GM12872 (cell line): ENCODE results near the gene EHMT1.

Source experiments
- TF ChIP-seq, protein P1 (sequence below): IDR thresholded peaks from 3 replicates; pipeline ENCODE4 v1.5.1; 2011; ENCODE audit warnings: low read depth, mild to moderate bottlenecking, low read length, moderate library complexity; ENCODE audit not compliant: insufficient read depth

EHMT1 gene

DNA sequence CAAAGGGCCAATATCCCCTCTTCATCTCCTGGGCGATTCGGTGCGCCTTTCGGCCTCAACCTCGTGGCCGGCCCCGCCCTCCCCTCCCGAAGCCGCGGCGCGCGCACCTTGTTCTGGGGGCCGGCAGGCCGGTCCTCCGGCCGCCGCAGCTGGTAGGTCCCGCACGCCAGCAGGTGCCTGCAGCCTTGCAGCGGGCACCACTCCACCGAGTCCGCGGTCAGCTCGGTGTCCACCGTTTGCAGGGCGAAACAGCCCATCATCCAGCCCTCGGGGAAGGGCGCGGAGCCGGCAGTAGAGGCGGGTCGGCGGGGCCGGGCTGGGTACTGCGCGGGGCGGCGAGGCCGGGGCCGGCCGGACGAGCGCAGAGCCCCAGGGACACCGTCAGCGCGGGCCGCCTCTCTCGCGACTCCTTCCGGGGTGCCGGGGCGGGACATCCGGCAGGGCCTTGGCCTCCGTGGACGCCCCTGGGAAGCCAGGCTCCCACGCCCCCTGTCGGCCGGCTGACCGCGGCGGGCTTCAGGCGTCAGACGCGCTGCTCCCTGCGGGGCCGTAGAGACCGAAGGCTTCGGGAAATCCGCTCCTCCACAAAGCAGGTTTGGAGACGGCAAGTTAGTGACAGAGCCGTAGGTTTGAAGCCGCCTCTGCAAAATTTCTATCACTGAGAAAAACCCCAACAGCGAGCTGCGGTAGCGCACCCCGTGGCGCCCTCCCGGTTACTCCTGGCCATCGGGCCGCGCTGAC lies 40.1 kb upstream of the EHMT1 start, which contains the start of gene DPH7:
TSS of gene DPH7 (minus strand) at position 408 of the 741 bp plus-strand sequence. CDS start at position 260, 148 bp downstream.
- TF ChIP-seq, protein P1, sequence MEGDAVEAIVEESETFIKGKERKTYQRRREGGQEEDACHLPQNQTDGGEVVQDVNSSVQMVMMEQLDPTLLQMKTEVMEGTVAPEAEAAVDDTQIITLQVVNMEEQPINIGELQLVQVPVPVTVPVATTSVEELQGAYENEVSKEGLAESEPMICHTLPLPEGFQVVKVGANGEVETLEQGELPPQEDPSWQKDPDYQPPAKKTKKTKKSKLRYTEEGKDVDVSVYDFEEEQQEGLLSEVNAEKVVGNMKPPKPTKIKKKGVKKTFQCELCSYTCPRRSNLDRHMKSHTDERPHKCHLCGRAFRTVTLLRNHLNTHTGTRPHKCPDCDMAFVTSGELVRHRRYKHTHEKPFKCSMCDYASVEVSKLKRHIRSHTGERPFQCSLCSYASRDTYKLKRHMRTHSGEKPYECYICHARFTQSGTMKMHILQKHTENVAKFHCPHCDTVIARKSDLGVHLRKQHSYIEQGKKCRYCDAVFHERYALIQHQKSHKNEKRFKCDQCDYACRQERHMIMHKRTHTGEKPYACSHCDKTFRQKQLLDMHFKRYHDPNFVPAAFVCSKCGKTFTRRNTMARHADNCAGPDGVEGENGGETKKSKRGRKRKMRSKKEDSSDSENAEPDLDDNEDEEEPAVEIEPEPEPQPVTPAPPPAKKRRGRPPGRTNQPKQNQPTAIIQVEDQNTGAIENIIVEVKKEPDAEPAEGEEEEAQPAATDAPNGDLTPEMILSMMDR: peak; percentile 92

- TF ChIP-seq, protein P1: no peak
Measured at GRCh38 chr9:137579259-137579604, 39.6 kb upstream of the EHMT1 start.

DNA sequence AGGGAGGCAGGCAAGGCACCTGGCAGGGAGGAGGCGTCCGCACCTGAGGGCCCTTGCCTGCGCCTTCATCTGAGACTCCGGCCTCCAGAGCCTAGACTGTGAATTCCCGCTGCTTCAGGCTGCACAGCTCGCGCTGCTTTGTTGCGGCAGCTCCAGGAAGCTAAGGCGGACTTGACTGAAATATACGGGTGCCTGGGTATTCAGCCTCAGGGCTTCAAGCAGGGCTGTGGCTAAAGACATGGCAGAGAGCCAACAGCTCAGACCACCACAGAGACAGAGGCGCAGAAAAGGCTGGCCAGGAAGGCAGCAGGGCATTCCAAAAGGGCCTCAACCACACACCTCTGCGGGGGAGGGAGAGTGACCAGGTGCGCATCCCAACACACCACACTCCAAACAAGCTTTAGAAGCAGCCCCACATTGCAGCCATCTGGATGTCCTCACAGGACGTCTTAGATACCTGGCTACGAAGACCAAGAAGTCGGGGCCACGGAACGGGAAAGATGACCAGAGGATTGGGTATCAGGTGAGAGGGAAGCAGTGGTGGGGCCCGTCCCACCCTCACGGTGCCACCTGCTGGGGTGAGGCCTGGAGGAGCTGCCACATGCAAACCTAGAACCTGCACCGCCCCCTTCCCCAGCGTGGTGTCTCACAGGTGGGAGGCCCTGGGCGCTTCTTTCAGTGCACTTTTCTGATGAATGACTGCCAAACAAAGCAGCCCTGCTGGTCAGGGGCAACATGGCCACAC lies 38.4 kb upstream of the EHMT1 start:
- TF ChIP-seq, protein P1: no peak

GRCh38 chr9:137580954-137581322 lies 37.9 kb upstream of the EHMT1 start:
- TF ChIP-seq, protein P1: no peak

DNA sequence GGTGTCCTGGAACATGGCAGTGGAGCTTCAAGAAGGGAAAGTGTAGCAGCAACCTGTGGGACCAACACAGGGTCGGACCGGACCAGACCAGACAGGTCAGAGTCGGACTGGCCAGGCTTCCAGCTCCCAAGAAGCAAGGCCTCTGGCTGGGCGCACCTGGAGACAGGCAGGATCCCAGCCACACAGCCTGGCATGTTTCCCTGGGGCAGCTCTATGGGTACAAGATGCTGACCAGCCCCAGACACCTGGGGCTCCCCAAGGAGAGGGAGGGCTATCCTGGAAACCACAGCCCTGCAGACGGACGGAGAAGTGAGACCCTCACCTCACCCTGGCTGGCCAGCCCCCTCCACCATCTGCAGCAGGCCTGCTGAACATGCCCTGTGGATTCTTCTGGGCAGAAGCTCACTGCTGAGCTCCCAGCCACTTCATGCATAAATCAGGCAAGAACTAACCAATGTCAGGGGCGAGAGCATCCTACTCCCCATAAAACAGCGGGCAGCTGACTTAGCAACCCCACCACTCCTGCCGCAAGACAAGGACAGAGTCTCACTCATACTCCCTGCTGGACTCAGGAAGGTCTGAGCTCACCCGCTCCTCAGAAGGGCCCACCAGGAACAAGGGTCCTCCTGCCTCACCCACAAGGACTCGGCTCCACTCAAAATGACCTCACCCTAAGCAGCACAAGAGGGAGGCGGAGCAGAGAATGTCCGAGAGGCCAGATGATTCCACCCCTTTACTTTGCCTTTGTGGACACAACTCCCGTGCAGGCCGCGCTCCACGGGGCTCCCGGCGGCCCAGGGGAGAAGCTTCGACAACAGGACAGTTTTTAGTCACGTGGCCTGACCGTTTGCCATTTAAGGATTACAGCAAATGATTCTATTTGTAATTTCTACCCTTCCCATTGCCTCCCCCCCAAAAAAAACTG lies 37.2 kb upstream of the EHMT1 start:
- TF ChIP-seq, protein P1: no peak

DNA sequence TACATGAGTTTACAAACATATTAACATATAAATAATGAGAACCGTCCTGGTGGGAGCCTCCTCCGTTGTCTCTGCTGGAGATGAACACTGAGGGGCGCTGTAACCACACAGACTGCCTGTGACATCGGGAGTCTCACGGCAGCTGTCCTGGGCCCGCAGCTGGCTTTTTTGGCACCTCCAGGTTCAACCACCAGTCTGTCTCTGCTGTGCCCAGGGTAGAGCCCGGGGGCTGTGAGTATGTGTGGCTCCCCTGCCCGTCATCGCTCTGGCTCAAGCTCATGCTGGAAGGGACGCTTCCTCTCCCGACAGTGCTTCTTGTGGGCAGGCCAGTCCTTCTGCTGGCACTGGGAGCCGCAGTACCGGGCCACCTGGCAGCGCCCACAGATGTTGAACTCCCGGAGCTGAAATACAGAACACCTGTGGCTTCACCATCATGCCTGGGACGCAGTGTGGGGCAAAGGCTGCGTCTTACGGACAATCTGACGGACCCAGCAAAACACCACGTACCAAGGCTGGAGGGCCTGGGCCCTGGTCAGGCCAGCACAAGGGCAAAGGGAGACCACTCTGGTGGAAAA lies 36.4 kb upstream of the EHMT1 start:
- TF ChIP-seq, protein P1: peak; percentile 33; the same call in 2 of the 3 replicates
